Tibial nerve (tissue), 4 donors: ENCODE measurements around the gene JADE3.

Source experiments
- EP300 ChIP-seq, 2 donors: sonication (generic); formaldehyde crosslinking; IDR thresholded peaks; one replicate each; pipeline ENCODE4 v1.6.1; 2017; ENCODE audit warnings: antibody characterized with exemption in 2 of 2, mild to moderate bottlenecking in 1 of 2
- POLR2A ChIP-seq, 2 donors: fragments of 450-650 bp; IDR thresholded peaks; one replicate each; pipeline ENCODE4 v1.6.1; 2017; ENCODE audit warnings: antibody characterized with exemption in 2 of 2, mild to moderate bottlenecking in 2 of 2, moderate library complexity in 2 of 2
- TF ChIP-seq, protein P1 (sequence below), 5 experiments: fragments of 200-600 bp in 3 of 5; fragments of 450-650 bp in 2 of 5; sonication (generic) in 3 of 5; IDR thresholded peaks; one replicate each; pipeline ENCODE4 v1.5.1; 2016 to 2019; ENCODE audit warnings: antibody characterized with exemption in 5 of 5, mild to moderate bottlenecking in 3 of 5, moderate library complexity in 2 of 5

DNA sequence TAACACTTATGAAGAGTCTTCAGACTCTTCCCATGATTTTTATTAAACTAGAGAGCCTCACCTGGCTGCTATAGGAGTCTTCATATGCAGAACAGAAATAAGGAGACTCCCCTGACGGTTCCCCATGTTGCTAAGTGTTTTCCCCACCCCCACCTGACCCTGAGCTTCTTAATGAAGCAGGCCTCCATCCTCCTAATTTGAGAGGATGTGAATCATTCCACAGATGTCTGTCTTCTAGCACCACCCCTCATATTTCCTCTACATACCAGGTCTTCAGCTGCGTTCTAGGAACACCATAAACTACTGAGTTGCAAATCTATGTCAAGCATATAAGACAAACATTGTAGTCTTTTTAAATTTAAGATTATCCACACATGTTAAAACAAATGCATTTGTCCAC is 38.5 kb upstream of the JADE3 start:
- TF ChIP-seq, protein P1, sequence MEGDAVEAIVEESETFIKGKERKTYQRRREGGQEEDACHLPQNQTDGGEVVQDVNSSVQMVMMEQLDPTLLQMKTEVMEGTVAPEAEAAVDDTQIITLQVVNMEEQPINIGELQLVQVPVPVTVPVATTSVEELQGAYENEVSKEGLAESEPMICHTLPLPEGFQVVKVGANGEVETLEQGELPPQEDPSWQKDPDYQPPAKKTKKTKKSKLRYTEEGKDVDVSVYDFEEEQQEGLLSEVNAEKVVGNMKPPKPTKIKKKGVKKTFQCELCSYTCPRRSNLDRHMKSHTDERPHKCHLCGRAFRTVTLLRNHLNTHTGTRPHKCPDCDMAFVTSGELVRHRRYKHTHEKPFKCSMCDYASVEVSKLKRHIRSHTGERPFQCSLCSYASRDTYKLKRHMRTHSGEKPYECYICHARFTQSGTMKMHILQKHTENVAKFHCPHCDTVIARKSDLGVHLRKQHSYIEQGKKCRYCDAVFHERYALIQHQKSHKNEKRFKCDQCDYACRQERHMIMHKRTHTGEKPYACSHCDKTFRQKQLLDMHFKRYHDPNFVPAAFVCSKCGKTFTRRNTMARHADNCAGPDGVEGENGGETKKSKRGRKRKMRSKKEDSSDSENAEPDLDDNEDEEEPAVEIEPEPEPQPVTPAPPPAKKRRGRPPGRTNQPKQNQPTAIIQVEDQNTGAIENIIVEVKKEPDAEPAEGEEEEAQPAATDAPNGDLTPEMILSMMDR (IDR thresholded peaks at IDR 0.05): no peak
- no peak for TF ChIP-seq POLR2A (IDR thresholded peaks at IDR 0.05)
- no peak for TF ChIP-seq EP300 (IDR thresholded peaks at IDR 0.05)
